Measurements from ENCODE around the gene NEUROD2.
A peak's percentile ranks its signal among the peaks of the same experiment; 100 is the strongest.

The NEUROD2 gene

GRCh38 chr17:39618956-39619785 lies 11.5 kb upstream of the NEUROD2 start:
- DNase-seq (ENCODE audit: low spot score): no peak

GRCh38 chr17:39618246-39618913 lies 10.7 kb upstream of the NEUROD2 start:
- no peak for DNase-seq (ENCODE audit: low spot score)

DNA sequence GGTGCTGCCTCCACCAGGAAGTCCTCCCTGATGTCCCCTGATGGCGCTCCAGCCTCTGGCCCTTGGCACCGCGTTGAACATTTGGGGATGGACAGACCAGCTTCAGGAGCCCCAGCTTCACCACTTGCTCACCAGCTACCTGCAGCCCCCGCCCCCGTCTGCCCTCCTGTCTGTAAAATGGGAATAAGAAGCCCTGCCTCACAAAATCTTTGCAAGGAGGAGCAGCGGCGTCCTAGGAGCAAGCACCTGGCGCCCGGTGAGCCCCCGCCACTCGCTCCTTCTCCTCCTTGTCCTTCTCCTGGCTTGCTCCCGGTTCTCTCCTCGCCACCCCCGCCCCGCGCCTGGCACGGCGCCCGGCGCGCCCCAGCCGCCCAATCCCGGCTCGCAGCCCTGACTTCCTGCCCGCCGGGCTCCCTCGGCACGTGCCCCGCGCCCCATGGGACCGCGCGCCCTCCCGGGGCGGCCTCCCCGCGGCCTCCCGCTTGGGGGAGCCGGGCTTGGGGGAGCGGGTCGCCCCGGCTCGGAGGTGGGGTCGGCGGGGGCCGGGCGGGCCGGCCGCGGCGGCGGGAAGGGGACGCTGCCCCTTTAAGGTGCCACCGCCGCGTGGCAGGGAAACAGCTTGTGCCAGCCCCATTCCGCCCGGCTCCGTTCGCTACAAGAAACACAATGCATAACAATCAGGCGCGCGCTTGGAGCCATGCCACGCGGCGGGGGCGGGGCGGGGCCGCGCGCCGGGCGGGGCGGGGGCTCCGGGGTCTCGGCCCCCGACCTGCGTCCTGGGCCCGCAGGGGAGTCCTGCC lies 9.9 kb upstream of the NEUROD2 start:
- peak; percentile 71 for DNase-seq (ENCODE audit: low spot score)

GRCh38 chr17:39617100-39617445 lies 9.4 kb upstream of the NEUROD2 start:
- DNase-seq (ENCODE audit: low spot score): no peak

DNA sequence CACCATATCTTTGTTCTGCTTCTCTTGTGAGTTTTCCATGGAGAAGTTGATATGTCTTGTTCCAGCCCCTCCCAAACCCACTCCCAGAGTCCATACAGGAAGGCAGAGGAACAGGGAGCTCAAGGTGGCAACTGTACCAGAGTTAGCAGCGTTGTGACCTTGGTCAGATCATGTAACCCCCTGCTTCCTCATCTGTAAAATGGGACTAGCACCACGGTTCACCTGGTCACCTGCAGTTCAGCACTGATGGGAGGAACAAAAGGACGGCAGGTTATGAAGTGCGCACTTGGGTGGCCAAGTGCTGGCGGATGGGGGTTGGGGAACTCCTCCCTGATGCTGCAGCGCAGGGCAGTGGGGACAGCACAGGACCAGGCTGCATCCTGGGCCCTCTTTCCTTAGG lies 7.7 kb upstream of the NEUROD2 start:
- DNase-seq (ENCODE audit: low spot score): no peak

DNA sequence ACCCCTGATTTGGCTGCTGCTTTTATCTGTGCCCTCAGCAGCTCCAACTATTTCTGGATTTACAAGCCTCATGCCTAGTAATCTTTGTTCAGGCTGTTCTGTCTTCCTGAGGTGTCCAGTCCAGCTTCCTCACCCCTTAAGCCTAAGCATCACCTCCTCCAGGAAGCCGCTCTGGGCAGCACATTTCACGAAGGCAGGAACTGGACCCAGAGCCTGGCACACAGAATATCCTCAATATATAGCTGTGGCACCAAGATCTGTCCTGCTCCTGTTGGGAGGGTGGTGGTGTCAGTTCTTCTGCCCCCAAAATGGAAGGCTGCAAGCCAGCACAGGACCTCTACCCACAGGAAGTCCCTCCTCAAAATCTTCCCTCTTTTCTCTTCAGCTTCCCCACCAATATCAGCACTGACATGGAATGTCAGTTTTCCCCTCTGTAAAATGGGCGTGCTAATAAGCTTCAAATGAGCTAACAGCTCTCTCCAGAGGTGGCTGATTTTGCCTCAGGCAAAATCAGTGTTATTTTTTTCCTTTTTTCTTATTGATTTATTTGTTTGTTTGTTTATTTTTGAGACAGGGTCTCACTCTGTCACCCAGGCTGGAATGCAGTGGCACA lies 6.9 kb upstream of the NEUROD2 start:
- DNase-seq (ENCODE audit: low spot score): no peak

- DNase-seq (ENCODE audit: low spot score): no peak
Measured at GRCh38 chr17:39612935-39613464, 5.3 kb upstream of the NEUROD2 start.

GRCh38 chr17:39612291-39612894 lies 4.7 kb upstream of the NEUROD2 start:
- DNase-seq (ENCODE audit: low spot score): no peak

DNA sequence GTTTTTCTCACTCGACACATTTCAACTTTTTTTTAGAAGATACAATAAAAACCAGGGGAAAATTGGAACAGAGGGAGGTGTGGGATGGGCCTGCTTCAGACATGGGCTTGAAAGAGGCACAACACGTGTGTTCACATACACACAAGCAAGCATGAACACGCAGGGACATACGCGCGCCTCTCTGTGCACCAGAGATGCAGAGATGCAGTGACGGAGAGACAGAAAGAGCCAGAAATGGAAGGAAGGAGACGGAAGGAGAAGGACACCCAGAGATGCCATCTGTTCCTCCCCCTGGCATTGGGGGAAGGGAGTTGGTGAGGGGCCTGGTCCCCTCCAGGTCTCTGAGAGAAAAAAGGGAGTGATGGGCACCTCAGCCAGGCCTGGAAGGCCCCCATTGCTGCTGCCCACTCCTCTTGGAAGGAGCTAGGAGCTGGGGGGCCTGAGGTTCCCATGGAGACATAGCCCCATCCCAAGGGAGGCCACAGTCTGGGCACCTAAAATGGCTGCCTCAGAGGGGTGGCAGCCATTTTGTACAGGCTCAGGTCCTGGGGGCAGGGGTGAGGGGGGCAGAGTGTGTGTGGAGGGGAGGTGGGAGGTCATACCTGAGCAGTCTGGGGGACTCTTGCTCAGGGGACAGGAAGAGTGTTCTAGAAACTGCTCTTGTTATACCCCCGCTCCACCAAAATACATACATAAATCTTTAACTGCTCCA lies 3.8 kb upstream of the NEUROD2 start:
- DNase-seq (ENCODE audit: low spot score): no peak

GRCh38 chr17:39609416-39610025 lies 1.8 kb upstream of the NEUROD2 start:
- no peak for DNase-seq (ENCODE audit: low spot score)

- no peak for DNase-seq (ENCODE audit: low spot score)
Measured at GRCh38 chr17:39608142-39608981, 642 bp upstream of the NEUROD2 start.

- no peak for DNase-seq (ENCODE audit: low spot score)
Measured at GRCh38 chr17:39607057-39607850, 466 bp downstream of the NEUROD2 start.

DNA sequence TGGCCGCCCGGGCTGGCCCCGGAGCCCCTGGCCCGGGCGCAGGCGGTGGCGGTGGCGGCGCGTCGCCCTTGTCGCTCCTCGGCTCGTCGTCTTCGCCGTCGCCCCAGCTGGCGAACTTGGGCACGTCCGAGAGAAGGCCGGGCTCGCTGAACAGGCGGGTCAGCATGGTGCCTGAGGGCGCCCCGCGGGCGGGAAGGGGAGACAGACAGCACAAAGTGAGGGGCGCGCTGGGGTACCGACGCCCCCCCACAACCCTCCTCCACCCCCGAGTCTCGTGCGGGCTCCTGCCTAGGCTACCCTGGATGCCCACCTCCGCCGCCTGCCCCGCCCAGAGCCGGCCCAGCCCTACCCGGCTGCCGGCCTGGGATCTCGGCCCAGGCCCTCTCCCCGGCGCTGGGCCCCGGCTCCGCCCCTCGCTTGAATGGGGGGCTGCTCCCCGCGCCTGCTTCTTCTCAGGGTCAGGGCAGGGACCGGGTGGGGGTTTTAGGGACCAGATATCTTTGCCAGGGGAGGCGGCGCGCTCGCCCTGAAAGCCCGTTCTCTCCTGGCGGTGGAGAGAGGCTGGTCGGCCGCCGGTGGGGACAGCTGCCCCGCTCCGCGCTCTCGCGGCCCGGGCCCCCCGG lies 1.2 kb downstream of the NEUROD2 start:
- no peak for DNase-seq (ENCODE audit: low spot score)

DNA sequence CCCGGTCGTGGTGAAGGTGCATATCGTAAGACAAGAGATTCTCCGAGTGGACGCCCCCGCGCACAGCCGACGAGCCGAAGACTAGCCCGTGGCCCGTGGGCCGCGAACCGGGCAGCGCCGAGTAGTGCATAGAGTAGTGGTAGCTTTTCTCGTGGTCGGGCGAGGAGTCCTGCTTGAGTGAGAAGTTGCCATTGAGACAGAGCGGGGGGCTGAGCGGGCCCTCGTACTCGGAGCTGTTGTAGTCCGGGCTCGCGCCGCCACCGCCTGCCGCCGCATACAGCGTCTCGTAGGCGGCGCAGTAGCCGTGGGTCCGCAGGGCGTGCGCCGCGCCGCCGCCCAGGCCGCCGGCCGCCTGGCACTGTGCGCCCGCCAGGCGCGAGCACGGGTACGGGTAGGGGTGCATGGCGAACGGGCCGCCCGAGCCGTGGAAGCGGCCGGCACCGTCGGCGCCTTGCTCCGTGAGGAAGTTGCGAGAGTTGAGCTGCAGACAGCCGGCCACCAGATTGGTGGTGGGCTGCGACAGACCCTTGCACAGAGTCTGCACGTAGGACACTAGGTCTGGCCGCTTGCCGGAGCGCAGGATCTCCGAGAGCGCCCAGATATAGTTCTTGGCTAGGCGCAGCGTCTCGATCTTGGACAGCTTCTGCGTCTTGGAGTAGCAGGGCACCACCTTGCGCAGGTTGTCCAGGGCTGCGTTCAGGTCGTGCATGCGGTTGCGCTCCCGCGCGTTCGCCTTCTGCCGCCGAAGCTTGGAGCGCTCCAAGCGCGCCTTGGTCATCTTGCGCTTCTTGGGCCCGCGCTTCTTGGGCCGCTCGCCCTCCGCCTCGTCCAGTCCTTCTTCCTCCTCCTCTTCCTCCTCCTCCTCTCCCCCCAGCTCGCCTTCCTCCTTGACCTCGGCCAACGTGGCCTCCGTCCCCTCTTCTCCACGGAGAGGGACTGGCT lies 2.0 kb downstream of the NEUROD2 start:
- DNase-seq (ENCODE audit: low spot score): no peak

DNA sequence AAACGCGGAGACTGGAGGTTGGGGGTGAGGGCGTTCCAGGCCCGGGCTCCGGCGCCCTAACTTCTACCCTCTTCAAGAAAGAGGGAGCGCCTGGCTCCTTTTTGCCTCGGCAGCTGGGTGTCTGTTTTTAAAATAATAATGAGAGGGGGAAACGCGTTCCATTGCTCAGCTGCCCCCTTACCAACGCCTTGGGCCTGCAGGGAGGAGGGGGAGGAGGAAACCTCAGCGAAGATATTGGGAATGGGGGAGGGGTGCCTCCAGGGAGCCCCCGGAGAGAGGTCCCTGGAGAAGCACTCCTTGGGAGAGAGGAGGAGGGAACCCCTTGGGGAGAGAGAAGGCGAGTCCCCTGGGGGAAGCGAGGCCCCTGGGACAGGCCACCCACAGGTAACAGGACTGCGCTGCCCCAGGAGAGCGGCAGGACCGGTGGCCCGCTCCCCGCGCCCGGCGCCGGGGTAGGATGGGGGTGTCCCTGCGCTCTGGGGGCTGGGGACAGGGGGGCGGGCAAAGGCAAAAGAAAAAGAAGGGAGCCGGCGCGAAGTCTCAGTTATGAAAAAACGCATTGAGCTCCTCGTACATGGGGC lies 2.7 kb downstream of the NEUROD2 start:
- no peak for DNase-seq (ENCODE audit: low spot score)

DNA sequence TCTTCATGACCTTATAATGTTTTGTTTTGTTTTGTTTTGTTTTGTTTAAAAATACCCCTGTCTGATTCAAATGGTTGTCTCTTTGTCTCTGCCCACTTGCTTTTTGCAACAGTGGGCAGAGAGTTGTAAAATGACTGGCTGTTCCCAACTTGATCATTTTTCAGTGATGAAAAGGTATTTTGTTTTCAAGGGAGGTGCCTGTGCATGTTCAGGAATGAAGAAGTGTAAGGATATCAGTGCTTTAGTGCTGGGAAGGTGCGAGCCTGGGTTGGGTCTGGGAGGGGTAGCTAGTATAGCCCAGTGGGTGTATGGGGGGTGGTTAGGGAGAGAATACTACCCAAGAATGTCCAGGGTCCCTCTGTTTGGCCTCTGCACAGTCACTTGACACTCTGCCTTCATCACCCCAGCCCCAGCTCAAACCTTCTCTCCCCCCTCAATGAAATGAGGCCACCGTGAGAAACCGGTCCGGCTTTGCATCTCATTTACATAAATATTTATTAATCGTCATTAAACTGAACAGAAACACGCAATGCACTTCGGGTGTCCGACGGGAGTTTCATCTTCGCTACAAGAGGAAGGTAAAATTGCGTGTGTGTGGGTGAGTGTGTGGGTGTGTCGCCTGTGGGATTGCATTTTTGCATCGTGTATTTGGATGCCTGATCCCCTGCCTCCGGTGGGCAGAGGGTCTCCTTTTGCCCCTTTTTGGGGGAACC lies 4.3 kb downstream of the NEUROD2 start:
- no peak for DNase-seq (ENCODE audit: low spot score)

Measured in LoVo (cell line).